ENCODE results near the gene RGS21.

Gene RGS21

GRCh38 chr1:192379554-192379953 lies 62.8 kb downstream of the RGS21 start:
- no peak for FAIRE-seq

- FAIRE-seq, result no peak
Observed at GRCh38 chr1:192382758-192383157, 66.0 kb downstream of the RGS21 start.

DNA sequence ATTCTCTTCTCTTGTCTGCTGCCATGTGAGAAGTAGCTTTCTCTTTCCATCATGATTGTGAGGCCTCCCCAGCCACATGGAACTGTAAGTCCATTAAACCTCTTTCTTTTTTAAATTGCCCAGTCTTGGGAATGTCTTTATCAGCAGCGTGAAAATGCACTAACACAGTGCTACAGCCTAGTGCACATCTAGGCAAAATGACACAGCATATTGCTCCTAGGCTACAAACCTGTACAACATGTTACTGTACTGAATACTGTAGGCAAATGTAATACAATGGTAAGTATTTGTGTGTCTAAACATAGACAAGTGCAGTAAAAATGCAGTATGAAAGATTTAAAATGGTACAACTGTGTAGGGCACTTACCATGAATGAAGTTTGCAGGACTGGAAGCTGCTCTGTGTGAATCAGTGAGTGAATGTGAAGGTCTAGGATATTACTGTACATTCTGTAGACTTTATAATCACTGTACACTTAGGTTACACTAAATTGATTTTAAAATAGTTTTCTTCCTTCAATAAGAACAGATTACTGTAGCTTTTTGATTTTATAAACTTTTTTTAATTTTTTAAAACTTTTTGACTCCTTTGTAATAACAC lies 69.4 kb downstream of the RGS21 start:
- no peak for FAIRE-seq

GRCh38 chr1:192395211-192395610 lies 78.4 kb downstream of the RGS21 start:
- no peak for FAIRE-seq

DNA sequence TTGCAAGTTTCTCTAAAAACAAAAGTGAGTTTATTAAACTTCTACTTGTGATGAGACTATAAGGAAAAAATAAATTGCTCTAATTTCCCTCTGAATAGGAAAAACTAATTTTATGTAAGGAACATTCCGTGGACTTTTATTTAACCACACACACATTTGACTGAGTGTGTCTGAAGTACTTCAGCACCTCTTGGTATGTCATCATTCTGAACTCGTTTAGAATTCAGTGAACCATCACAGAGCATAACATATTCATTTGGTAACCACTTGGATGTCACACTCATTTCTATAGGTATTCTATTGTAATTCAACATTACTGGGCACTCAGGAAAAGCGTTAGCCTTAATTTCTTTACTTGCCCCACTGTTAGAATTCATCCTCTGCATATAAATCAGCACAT lies 79.1 kb downstream of the RGS21 start:
- FAIRE-seq, result no peak

GRCh38 chr1:192399161-192399560 lies 82.4 kb downstream of the RGS21 start:
- no peak for FAIRE-seq

GRCh38 chr1:192401825-192402224 lies 85.0 kb downstream of the RGS21 start:
- no peak for FAIRE-seq

DNA sequence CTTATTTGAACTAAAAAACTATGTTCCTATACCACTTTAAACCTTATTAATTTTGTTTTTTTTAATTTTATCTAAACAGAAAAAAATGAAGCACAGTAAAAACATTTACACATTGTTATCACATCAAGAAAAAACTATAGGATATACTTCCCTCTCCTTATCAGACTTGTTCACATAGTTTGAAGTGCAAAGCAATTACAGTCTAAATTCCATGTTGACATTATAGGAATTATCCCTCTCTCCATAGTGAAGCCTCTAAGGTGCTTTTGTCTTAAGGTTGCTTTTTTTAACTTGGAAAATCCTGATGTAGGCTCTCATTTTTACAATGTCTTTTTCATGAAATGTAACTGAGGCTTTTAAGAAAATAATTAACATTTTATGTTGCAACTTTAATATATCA lies 85.8 kb downstream of the RGS21 start:
- FAIRE-seq, result no peak

GRCh38 chr1:192407206-192407605 lies 90.4 kb downstream of the RGS21 start:
- no peak for FAIRE-seq
